ENCODE measurements around the gene HMMR. TPM values are rescaled to one million over a fixed set of nuclear protein-coding genes. Genes with fewer than 3 reads are reported as not detected.

Gene HMMR
- total and polyA plus RNA-seq, 2 of the 4 experiments (the other 2 are of a cell fraction): 13.0 to 24.6 TPM

- Histone ChIP-seq H2AFZ (replicated peaks; ENCODE audit: low read length, poor library complexity) (no peak overlapping the region), H3K23ac (ENCODE audit: low read depth, low read length) (no peak overlapping the region), H3K14ac (replicated peaks; ENCODE audit: low read depth, low read length) (no peak overlapping the region), H3K4me2 (ENCODE audit: low read depth, low read length) (no peak overlapping the region), H3K9ac (ENCODE audit: low read depth, low read length) (no peak overlapping the region), H3K18ac (ENCODE audit: low read depth, low read length) (no peak overlapping the region), H3K79me1 (ENCODE audit: low read depth in 1 of 2, low read length in 2 of 2) (peaks cover 0 to 3% of the 10 kb centered on the region in 2 experiments; a peak in 1 of 4 replicates), H2BK20ac (ENCODE audit: low read depth, low read length) (no peak overlapping the region), H2AK9ac (replicated peaks; ENCODE audit: low read depth, low read length, poor library complexity) (no peak overlapping the region), H4K5ac (ENCODE audit: low read depth, low read length) (no peak overlapping the region), H3K27me3 (ENCODE audit: control insufficient read depth, insufficient read depth, low read length) (no peaks in the 10 kb centered on the region), H2BK120ac (ENCODE audit: low read depth, low read length) (no peak overlapping the region), H2AK5ac (ENCODE audit: low read depth, low read length) (no peak overlapping the region), H2BK5ac (ENCODE audit: low read depth, low read length, poor library complexity, severe bottlenecking) (no peak overlapping the region), H3K4ac (ENCODE audit: low read depth, low read length) (no peak overlapping the region), H3K36me3 (ENCODE audit: control insufficient read depth, insufficient read depth, low read length) (peaks cover 4% of the 10 kb centered on the region; the same call in 1 of the 2 replicates), H3K27ac (ENCODE audit: insufficient read depth, low read length) (no peak overlapping the region), H3K9me3 (ENCODE audit: control insufficient read depth, insufficient read depth, low read length) (no peaks in the 10 kb centered on the region), H3K4me1 (ENCODE audit: control insufficient read depth, insufficient read depth, low read length) (peaks cover 3% of the 10 kb centered on the region; the same call in 1 of the 2 replicates), H4K8ac (ENCODE audit: low read depth in 2 of 2, low read length in 2 of 2) (no peak overlapping the region), H4K20me1 (ENCODE audit: insufficient read depth, low read length) (no peaks in the 10 kb centered on the region), H3K4me3 (ENCODE audit: insufficient read depth, low read depth, low read length) (no peak overlapping the region), H3K9me1 (ENCODE audit: insufficient read depth, low read length) (no peaks in the 10 kb centered on the region), H4K91ac (ENCODE audit: insufficient read depth, low read depth, low read length) (no peak overlapping the region), H3K56ac (ENCODE audit: extremely low read depth, insufficient read depth, low read length) (no peak overlapping the region), H2BK15ac (ENCODE audit: low read depth, low read length) (no peak overlapping the region)
- ChIA-PET POLR2A (ENCODE audit: unreplicated experiment) (no interaction called here), CTCF (interaction anchor here (0.7 to 1.1 kb wide), 4 partner anchors 10 to 19 kb away, joined by 3 to 4 read pairs (median 3); no protein-coding TSS in a partner anchor)
- TF ChIP-seq CTCF (conservative IDR thresholded peaks at IDR 0.05; ENCODE audit: low read depth, low read length) (peak; percentile 21; the same call in 1 of the 2 replicates), FOS (IDR thresholded peaks at IDR 0.05; ENCODE audit: low read depth, low read length) (no peak), SMC3 (IDR thresholded peaks at IDR 0.05; ENCODE audit: low read depth, low read length) (peak; percentile 10; the same call in 1 of the 2 replicates)
- no peak for DNase-seq
- no peak for ATAC-seq (ENCODE audit: low read depth)
- no CpG with 5 or more reads among the region's 3 CpGs for WGBS, 2 experiments (ENCODE audit: extremely low coverage in 2 of 2, insufficient read length in 1 of 2)
- dilution Hi-C loops (cut with HindIII; ENCODE audit: low sequenced_read_pairs, unreplicated experiment) (no loop called here), intact Hi-C loops (cut with micrococcal nuclease) (no loop called here), in situ Hi-C loops (cut with MboI; ENCODE audit: low sequenced_read_pairs) (no loop called here)
- BruUV-seq (replicated peaks): no TSS peak
These were observed 13.3 kb downstream of the HMMR start for GRCh38 chr5:163473635-163474243.

All from IMR-90 (cell line).